GM23248 (cell line): ENCODE data around the gene RHO. TPM values are rescaled to one million over a fixed set of nuclear protein-coding genes. Genes with fewer than 3 reads are reported as not detected.
"Not testable (repeated sequence)": the region's sequence is repeated elsewhere in the genome, so short reads cannot be mapped to it uniquely, and the experiment has no call there.

ENCODE experiments used
- DNase-seq: peaks from one replicate; pipeline ENCODE4 v3.0.0-alpha.2; 2015
- H2AFZ ChIP-seq: fragments of 200-600 bp; sonication (generic); 2 replicates; pipeline ENCODE4 v1.6.1; 2016; ENCODE audit warnings: antibody characterized with exemption
- H3F3A ChIP-seq: fragments of 200-600 bp; sonication (generic); 2 replicates; pipeline ENCODE4 v1.6.1; 2016; ENCODE audit warnings: mild to moderate bottlenecking, antibody characterized with exemption, mixed run types; ENCODE audit not compliant: insufficient read depth
- H3K27ac ChIP-seq: fragments of 200-600 bp; sonication (generic); 2 replicates; pipeline ENCODE4 v1.5.1; 2016; ENCODE audit warnings: mild to moderate bottlenecking
- H3K27me3 ChIP-seq: fragments of 200-600 bp; sonication (generic); replicated peaks from 2 replicates; pipeline ENCODE4 v1.6.1; 2016; ENCODE audit warnings: mild to moderate bottlenecking; ENCODE audit not compliant: insufficient read depth
- H3K36me3 ChIP-seq: fragments of 200-600 bp; sonication (generic); 2 replicates; pipeline ENCODE4 v1.6.1; 2016; ENCODE audit warnings: low read depth, mild to moderate bottlenecking
- H3K4me1 ChIP-seq: fragments of 200-600 bp; sonication (generic); 2 replicates; pipeline ENCODE4 v1.6.1; 2016; ENCODE audit warnings: mild to moderate bottlenecking; ENCODE audit not compliant: insufficient read depth
- H3K4me2 ChIP-seq: fragments of 200-600 bp; sonication (generic); one replicate; pipeline ENCODE4 v1.6.1; 2016; ENCODE audit warnings: mild to moderate bottlenecking; ENCODE audit not compliant: unreplicated experiment
- H3K4me3 ChIP-seq: fragments of 200-600 bp; sonication (generic); 2 replicates; pipeline ENCODE4 v1.5.1; 2016; ENCODE audit warnings: mild to moderate bottlenecking
- H3K79me2 ChIP-seq: fragments of 200-600 bp; sonication (generic); 2 replicates; pipeline ENCODE4 v1.6.1; 2016; ENCODE audit warnings: mild to moderate bottlenecking; ENCODE audit not compliant: insufficient read depth
- H3K9ac ChIP-seq: fragments of 200-600 bp; sonication (generic); 2 replicates; pipeline ENCODE4 v1.6.1; 2016; ENCODE audit warnings: mild to moderate bottlenecking
- H3K9me2 ChIP-seq: fragments of 200-600 bp; sonication (generic); 2 replicates; pipeline ENCODE4 v1.6.1; 2016; ENCODE audit warnings: mixed run types, mild to moderate bottlenecking, moderate library complexity; ENCODE audit not compliant: insufficient read depth
- H3K9me3 ChIP-seq: fragments of 200-600 bp; sonication (generic); one replicate; pipeline ENCODE4 v1.6.1; 2017; ENCODE audit warnings: low read depth
- H4K20me1 ChIP-seq: fragments of 200-600 bp; sonication (generic); 2 replicates; pipeline ENCODE4 v1.6.0; 2016; ENCODE audit not compliant: insufficient read depth
- EZH2 ChIP-seq: fragments of 200-600 bp; sonication (generic); IDR thresholded peaks from 2 replicates; pipeline ENCODE4 v1.6.1; 2018; ENCODE audit warnings: antibody characterized with exemption, mild to moderate bottlenecking; ENCODE audit not compliant: insufficient read depth, poor library complexity, severe bottlenecking
- EZH2phosphoT487 ChIP-seq: fragments of 200-600 bp; sonication (generic); IDR thresholded peaks from 2 replicates; pipeline ENCODE4 v1.6.1; 2018; ENCODE audit warnings: antibody characterized with exemption, moderate library complexity, mild to moderate bottlenecking, low read depth; ENCODE audit not compliant: insufficient read depth
- WGBS, 2 experiments: methylation state at CpG; one replicate each; pipeline ENCODE4 v1.1.6; 2015 to 2017; ENCODE audit warnings: low lambda C conversion rate in 2 of 2, low coverage in 1 of 2; ENCODE audit errors: missing lambda C conversion rate in 2 of 2; 5-methylcytosine and 5-hydroxymethylcytosine counted together
- in situ Hi-C: fragments of 300-500 bp; cut with MboI; formaldehyde crosslinking; loops from 2 replicates; pipeline ENCODE4 v1.15.0; 2020
- polyA plus RNA-seq: library from polyadenylated mRNA; unstranded; fragments of >200 nt; fragmentation: Nextera tagmentation; extraction: Ambion mirVana; gene quantifications from 2 replicates; pipeline ENCODE4 v1.2.1, GENCODE V29; 2016
- total RNA-seq: library from RNA; depleted of rRNA; stranded (reverse); fragments of >200 nt; shearing (Covaris generic); gene quantifications from 2 replicates; pipeline ENCODE4 v1.2.3, GENCODE V29; 2014

The RHO gene
- total and polyA plus RNA-seq, 2 experiments from 2014 or later: not detected

GRCh38 chr3:129491794-129492193 lies 36.6 kb upstream of the RHO start:
- no peak for DNase-seq
- TF ChIP-seq EZH2 (no peak), EZH2phosphoT487 (no peak)
- H3F3A ChIP-seq: peaks cover 33% of the 10 kb centered on the region
- no peaks in the 10 kb centered on the region for H4K20me1 ChIP-seq
- no peak overlapping the region for H3K4me2 ChIP-seq
- 94 to 98% methylated on average over 9 of the region's 9 CpGs for WGBS, 2 experiments
- no peaks in the 10 kb centered on the region for H3K9me2 ChIP-seq
- no peaks in the 10 kb centered on the region for H3K36me3 ChIP-seq
- no peaks in the 10 kb centered on the region for H3K27me3 ChIP-seq
- no peaks in the 10 kb centered on the region for H3K9me3 ChIP-seq
- H3K4me3 ChIP-seq: no peak overlapping the region
- no peak overlapping the region for H3K9ac ChIP-seq
- in situ Hi-C loops: loop anchor here (10.0 to 25.0 kb wide), 2 partner anchors 113 to 321 kb away; partner anchors contain the start of gene PLXND1
- H3K27ac ChIP-seq: no peak overlapping the region
- H3K4me1 ChIP-seq: peaks cover 30% of the 10 kb centered on the region
- H3K79me2 ChIP-seq: no peaks in the 10 kb centered on the region
- H2AFZ ChIP-seq: no peak overlapping the region

GRCh38 chr3:129492691-129493090 lies 35.7 kb upstream of the RHO start:
- Histone ChIP-seq H3K9me3 (no peaks in the 10 kb centered on the region), H3K27ac (no peak overlapping the region), H3K9ac (no peak overlapping the region), H3K4me2 (no peak overlapping the region), H3K27me3 (no peaks in the 10 kb centered on the region), H4K20me1 (no peaks in the 10 kb centered on the region), H3K4me3 (no peak overlapping the region), H3K79me2 (no peaks in the 10 kb centered on the region), H3K4me1 (peaks cover 21% of the 10 kb centered on the region), H3K36me3 (no peaks in the 10 kb centered on the region), H3K9me2 (no peaks in the 10 kb centered on the region), H3F3A (peaks cover 24% of the 10 kb centered on the region), H2AFZ (no peak overlapping the region)
- 90 to 91% methylated on average over 4 of the region's 4 CpGs for WGBS, 2 experiments
- no peak for TF ChIP-seq EZH2
- no peak for TF ChIP-seq EZH2phosphoT487
- in situ Hi-C loops: loop anchor here (10.0 to 25.0 kb wide), 2 partner anchors 112 to 320 kb away; partner anchors contain the start of gene PLXND1
- DNase-seq: no peak

GRCh38 chr3:129493206-129493605 lies 35.2 kb upstream of the RHO start:
- peaks cover 20% of the 10 kb centered on the region for H3K4me1 ChIP-seq
- H4K20me1 ChIP-seq: no peaks in the 10 kb centered on the region
- 91 to 93% methylated on average over 4 of the region's 4 CpGs for WGBS, 2 experiments
- no peak overlapping the region for H2AFZ ChIP-seq
- H3K4me2 ChIP-seq: no peak overlapping the region
- TF ChIP-seq EZH2phosphoT487: no peak
- no peaks in the 10 kb centered on the region for H3K79me2 ChIP-seq
- no peaks in the 10 kb centered on the region for H3K9me2 ChIP-seq
- H3K4me3 ChIP-seq: no peak overlapping the region
- no peak overlapping the region for H3K9ac ChIP-seq
- no peak for DNase-seq
- in situ Hi-C loops: loop anchor here (10.0 to 25.0 kb wide), 2 partner anchors 112 to 319 kb away; partner anchors contain the start of gene PLXND1
- no peaks in the 10 kb centered on the region for H3K9me3 ChIP-seq
- H3F3A ChIP-seq: peaks cover 19% of the 10 kb centered on the region
- H3K27me3 ChIP-seq: no peaks in the 10 kb centered on the region
- no peaks in the 10 kb centered on the region for H3K36me3 ChIP-seq
- no peak overlapping the region for H3K27ac ChIP-seq

GRCh38 chr3:129494499-129494898 lies 33.9 kb upstream of the RHO start:
- WGBS, 2 experiments: 94 to 95% methylated on average over 5 of the region's 5 CpGs
- Histone ChIP-seq H3K4me2 (peak overlapping the region; percentile 54), H3K27ac (peak overlapping the region; percentile 82)

GRCh38 chr3:129495006-129495639 lies 33.3 kb upstream of the RHO start:
- H3K4me3 ChIP-seq, H3K9me2 ChIP-seq, H3K27me3 ChIP-seq, H3K79me2 ChIP-seq, H3K9me3 ChIP-seq, H2AFZ ChIP-seq, H4K20me1 ChIP-seq, H3K36me3 ChIP-seq: not testable (repeated sequence)
- Histone ChIP-seq H3K4me2 (peak overlapping the region; percentile 54), H3K27ac (peak overlapping the region; percentile 82), H3F3A (peaks cover 18% of the 10 kb centered on the region), H3K4me1 (peaks cover 28% of the 10 kb centered on the region), H3K9ac (peak overlapping the region; percentile 41)
- 57 to 58% methylated on average over 10 of the region's 10 CpGs for WGBS, 2 experiments
- DNase-seq: peak; percentile 81
- in situ Hi-C loops: loop anchor here (10.0 to 25.0 kb wide), 2 partner anchors 110 to 317 kb away; partner anchors contain the start of gene PLXND1

More at GRCh38 chr3:129494499-129494898, 33.9 kb upstream of the RHO start:
- in situ Hi-C loops: loop anchor here (10.0 to 25.0 kb wide), 2 partner anchors 110 to 318 kb away; partner anchors contain the start of gene PLXND1
- not testable (repeated sequence) for DNase-seq, H3K9me2 ChIP-seq, H3K27me3 ChIP-seq, H2AFZ ChIP-seq, H3K9me3 ChIP-seq, H3K36me3 ChIP-seq, H4K20me1 ChIP-seq, H3K79me2 ChIP-seq, H3K4me3 ChIP-seq
- Histone ChIP-seq H3F3A (peaks cover 18% of the 10 kb centered on the region), H3K9ac (peak overlapping the region; percentile 41), H3K4me1 (peaks cover 28% of the 10 kb centered on the region)

GRCh38 chr3:129497876-129498275 lies 30.6 kb upstream of the RHO start:
- H3K4me3 ChIP-seq, H3K36me3 ChIP-seq, H3K27ac ChIP-seq, H3K9me2 ChIP-seq, DNase-seq, H3K4me2 ChIP-seq, H3K9ac ChIP-seq, H4K20me1 ChIP-seq, H2AFZ ChIP-seq, H3K79me2 ChIP-seq, H3K9me3 ChIP-seq, H3K27me3 ChIP-seq: not testable (repeated sequence)
- in situ Hi-C loops: loop anchor here (10.0 to 25.0 kb wide), 2 partner anchors 107 to 314 kb away; partner anchors contain the start of gene PLXND1
- H3F3A ChIP-seq: peaks cover 18% of the 10 kb centered on the region
- WGBS, 2 experiments: 97 to 100% methylated on average over 2 of the region's 2 CpGs
- peaks cover 23% of the 10 kb centered on the region for H3K4me1 ChIP-seq
